HepG2 (cell line): ENCODE results near the gene ANKLE1. TPM values are rescaled to one million over a fixed set of nuclear protein-coding genes. Genes with fewer than 3 reads are reported as not detected.

Source experiments
- ASH2L ChIP-seq: fragments of 300-600, 200-600 bp; sonication (generic); IDR thresholded peaks from 2 replicates; pipeline ENCODE4 v1.7.0; 2017; ENCODE audit warnings: low read depth, mild to moderate bottlenecking, moderate library complexity, mixed read lengths, low read length; ENCODE audit not compliant: insufficient read length
- BORCS8-MEF2B ChIP-seq: sonication (generic); formaldehyde crosslinking; IDR thresholded peaks from 2 replicates; pipeline ENCODE4 v1.8.0; 2022; ENCODE audit warnings: mild to moderate bottlenecking, missing genetic modification reagents
- CENPT ChIP-seq: sonication (generic); formaldehyde crosslinking; IDR thresholded peaks from 2 replicates; pipeline ENCODE4 v1.8.0; 2022; ENCODE audit warnings: low read depth, mild to moderate bottlenecking, moderate library complexity, missing genetic modification reagents
- CHD4 ChIP-seq: fragments of 200-600 bp; sonication (generic); IDR thresholded peaks from 2 replicates; pipeline ENCODE4 v1.7.0; 2017; ENCODE audit warnings: mild to moderate bottlenecking, low read length, borderline replicate concordance
- ELF4 ChIP-seq: sonication (generic); formaldehyde crosslinking; IDR thresholded peaks from 2 replicates; pipeline ENCODE4 v1.5.0; 2020; ENCODE audit warnings: missing genetic modification reagents, mild to moderate bottlenecking, moderate library complexity, borderline replicate concordance
- GATAD1 ChIP-seq: IDR thresholded peaks from 2 replicates; pipeline ENCODE4 v1.6.1; 2016; ENCODE audit warnings: missing genetic modification reagents, missing compliant biosample characterization
- HDAC1 ChIP-seq: sonication (generic); formaldehyde crosslinking; IDR thresholded peaks from 2 replicates; pipeline ENCODE4 v1.5.1; 2020; ENCODE audit warnings: mild to moderate bottlenecking, missing genetic modification reagents
- HOXA5 ChIP-seq: sonication (generic); formaldehyde crosslinking; IDR thresholded peaks from 2 replicates; pipeline ENCODE4 v1.4.0; 2020; ENCODE audit warnings: missing genetic modification reagents
- KDM4B ChIP-seq: sonication (generic); formaldehyde crosslinking; IDR thresholded peaks from 2 replicates; pipeline ENCODE4 v1.4.0; 2020; ENCODE audit warnings: missing genetic modification reagents
- KDM5B ChIP-seq: sonication (generic); formaldehyde crosslinking; IDR thresholded peaks from 2 replicates; pipeline ENCODE4 v1.4.0; 2020; ENCODE audit warnings: missing genetic modification reagents, mild to moderate bottlenecking, borderline replicate concordance
- MED13 ChIP-seq: sonication (generic); formaldehyde crosslinking; IDR thresholded peaks from 2 replicates; pipeline ENCODE4 v1.5.0; 2020; ENCODE audit warnings: missing genetic modification reagents
- MED8 ChIP-seq: sonication (generic); formaldehyde crosslinking; IDR thresholded peaks from 2 replicates; pipeline ENCODE4 v1.8.1; 2023; ENCODE audit warnings: mild to moderate bottlenecking, missing genetic modification reagents; ENCODE audit not compliant: insufficient replicate concordance
- NFKB2 ChIP-seq: sonication (generic); formaldehyde crosslinking; IDR thresholded peaks from 2 replicates; pipeline ENCODE4 v1.4.0; 2020; ENCODE audit warnings: missing genetic modification reagents, borderline replicate concordance
- PCBP1 ChIP-seq: fragments of 200-400 bp; formaldehyde crosslinking; IDR thresholded peaks from 2 replicates; pipeline ENCODE4 v1.6.1; 2017; ENCODE audit warnings: mild to moderate bottlenecking, low read depth, low read length, borderline replicate concordance
- SIX1 ChIP-seq: sonication (generic); formaldehyde crosslinking; IDR thresholded peaks from 2 replicates; pipeline ENCODE4 v1.4.0; 2020; ENCODE audit warnings: missing genetic modification reagents, borderline replicate concordance
- SPEN ChIP-seq: sonication (generic); formaldehyde crosslinking; IDR thresholded peaks from 2 replicates; pipeline ENCODE4 v1.5.1; 2020; ENCODE audit warnings: low read depth, mild to moderate bottlenecking, missing genetic modification reagents
- SRF ChIP-seq: IDR thresholded peaks from 2 replicates; pipeline ENCODE4 v1.6.1; 2011; ENCODE audit warnings: mild to moderate bottlenecking, low read depth, low read length, moderate library complexity
- SSRP1 ChIP-seq: IDR thresholded peaks from 2 replicates; pipeline ENCODE4 v1.6.1; 2016; ENCODE audit warnings: control low read depth
- TMF1 ChIP-seq: sonication (generic); formaldehyde crosslinking; IDR thresholded peaks from 2 replicates; pipeline ENCODE4 v1.8.1; 2022; ENCODE audit warnings: low read depth, missing genetic modification reagents
- XRCC5 ChIP-seq: fragments of 200-400 bp; formaldehyde crosslinking; optimal IDR thresholded peaks from 2 replicates; pipeline ENCODE3; 2017; ENCODE audit warnings: mild to moderate bottlenecking, low read length
- YEATS2 ChIP-seq: sonication (generic); formaldehyde crosslinking; IDR thresholded peaks from 2 replicates; pipeline ENCODE4 v1.4.0; 2020; ENCODE audit warnings: missing genetic modification reagents, borderline replicate concordance
- ZFP1 ChIP-seq: IDR thresholded peaks from 2 replicates; pipeline ENCODE4 v1.6.1; 2016
- ZMYM4 ChIP-seq: sonication (generic); formaldehyde crosslinking; IDR thresholded peaks from 2 replicates; pipeline ENCODE4 v1.8.1; 2023; ENCODE audit warnings: mild to moderate bottlenecking, missing genetic modification reagents
- ZNF552 ChIP-seq: sonication (generic); formaldehyde crosslinking; IDR thresholded peaks from 2 replicates; pipeline ENCODE4 v1.9.0; 2022; ENCODE audit warnings: missing genetic modification reagents, mild to moderate bottlenecking, borderline replicate concordance
- ZNF563 ChIP-seq: sonication (generic); formaldehyde crosslinking; IDR thresholded peaks from 2 replicates; pipeline ENCODE4 v1.8.0; 2022; ENCODE audit warnings: mild to moderate bottlenecking, moderate library complexity, missing genetic modification reagents
- ZNF570 ChIP-seq: sonication (generic); formaldehyde crosslinking; IDR thresholded peaks from 2 replicates; pipeline ENCODE4 v1.4.0; 2020; ENCODE audit warnings: mild to moderate bottlenecking, missing genetic modification reagents, borderline replicate concordance
- ZNF619 ChIP-seq: sonication (generic); formaldehyde crosslinking; IDR thresholded peaks from 2 replicates; pipeline ENCODE4 v1.4.0; 2020; ENCODE audit warnings: mild to moderate bottlenecking, missing genetic modification reagents
- ZNF629 ChIP-seq: sonication (generic); formaldehyde crosslinking; conservative IDR thresholded peaks from 2 replicates; pipeline ENCODE4 v1.5.0; 2020; ENCODE audit warnings: missing genetic modification reagents
- ZNF709 ChIP-seq: sonication (generic); formaldehyde crosslinking; IDR thresholded peaks from 2 replicates; pipeline ENCODE4 v1.5.0; 2020; ENCODE audit warnings: mild to moderate bottlenecking, missing genetic modification reagents
- ZNF781 ChIP-seq: sonication (generic); formaldehyde crosslinking; IDR thresholded peaks from 2 replicates; pipeline ENCODE4 v1.5.1; 2020; ENCODE audit warnings: borderline replicate concordance, mild to moderate bottlenecking, missing genetic modification reagents; ENCODE audit errors: not compliant biosample characterization
- polyA plus RNA-seq, 8 experiments: library from polyadenylated mRNA; depleted of rRNA in 3 of 8; stranded (reverse) in 7 of 8; unstranded in 1 of 8; fragments of >200 nt; fragmentation: Illumina TruSeq in 4 of 8; extraction: Trizol in 4 of 8; gene quantifications; 2 replicates each; pipeline versions ENCODE4 v1.2.1 to v1.2.3, GENCODE V29; 2011 to 2016; ENCODE audit warnings: low read depth in 4 of 8, missing spikeins in 1 of 8, mixed read lengths in 1 of 8; ENCODE audit not compliant: insufficient read depth in 1 of 8
- total RNA-seq, 5 experiments: library from RNA; depleted of rRNA; stranded (reverse); fragments of >200 nt; fragmentation: Illumina TruSeq; extraction: Trizol; gene quantifications; 2 replicates each; pipeline ENCODE4 v1.2.3, GENCODE V29; 2016; ENCODE audit warnings: low read depth in 1 of 5
- TF ChIP-seq, protein P1 (sequence below): sonication (generic); formaldehyde crosslinking; IDR thresholded peaks from 2 replicates; pipeline ENCODE4 v1.4.0; 2020; ENCODE audit warnings: mild to moderate bottlenecking, low read depth, missing genetic modification reagents
- TF ChIP-seq, protein P2 (sequence below): sonication (generic); formaldehyde crosslinking; IDR thresholded peaks from 2 replicates; pipeline ENCODE4 v1.8.1; 2023; ENCODE audit warnings: missing genetic modification reagents, mild to moderate bottlenecking, borderline replicate concordance

Gene ANKLE1
- total and polyA plus RNA-seq, 2 of the 13 experiments (the other 11 are each of a cell fraction or from before 2014, with no cell fraction given): 0.69 to 1.5 TPM

DNA sequence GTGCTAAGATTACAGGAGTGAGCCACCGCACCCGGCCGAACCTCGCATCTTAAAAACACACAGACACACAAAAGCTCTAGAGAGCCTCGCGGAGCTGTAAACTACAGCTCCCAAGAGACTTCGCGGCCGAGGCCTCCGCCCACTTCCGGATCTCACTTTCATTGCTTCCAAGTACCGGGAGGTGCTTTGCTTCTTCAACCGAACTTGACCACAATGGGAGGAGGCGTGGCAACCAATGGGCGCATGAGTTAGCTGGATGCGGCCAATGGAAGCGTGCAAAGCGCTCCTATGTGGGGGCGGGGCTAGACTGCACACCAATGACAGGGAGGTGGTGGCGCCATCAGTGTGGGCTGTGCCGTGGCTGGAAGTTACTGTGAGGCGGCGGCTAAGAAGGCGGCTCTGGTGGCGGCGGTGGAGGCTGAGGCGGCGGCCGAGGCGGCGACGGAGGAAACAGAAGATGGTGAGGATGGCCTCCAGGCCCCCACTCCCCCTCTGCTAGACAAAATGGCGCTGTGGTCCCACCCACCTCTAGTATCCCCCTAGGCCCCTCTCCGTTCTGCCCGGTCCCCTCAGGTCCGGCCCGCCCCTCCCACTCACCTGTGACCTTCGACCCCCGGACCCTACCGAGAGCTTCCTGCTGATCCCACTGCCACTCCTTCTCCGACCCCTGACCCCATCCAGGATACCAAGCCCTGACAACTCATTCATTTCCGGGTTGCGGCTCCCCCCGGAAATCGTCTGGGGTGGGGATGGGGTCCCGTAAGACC is 27.7 kb downstream of the ANKLE1 start, which contains the start of gene DDA1 (continued):
- peak; percentile 40; the same call in 1 of the 2 replicates for TF ChIP-seq ELF4
- TF ChIP-seq XRCC5: peak; percentile 65
- TF ChIP-seq HDAC1 (CRISPR knock-in tag): 0 out of 2 replicates have a peak, but pooled peaks have one; percentile 2
- 0 out of 2 replicates have a peak, but pooled peaks have one; percentile 79 for TF ChIP-seq ZNF570
- peak; percentile 52 for TF ChIP-seq ZMYM4 (CRISPR knock-in tag)
- TF ChIP-seq SPEN (CRISPR knock-in tag): peak; percentile 60
- TF ChIP-seq SIX1 (CRISPR knock-in tag): no peak
- 0 out of 2 replicates have a peak, but pooled peaks have one; percentile 72 for TF ChIP-seq MED13
- TF ChIP-seq HOXA5 (CRISPR knock-in tag): peak; percentile 61; the same call in 1 of the 2 replicates
- TF ChIP-seq NFKB2 (CRISPR knock-in tag): 0 out of 2 replicates have a peak, but pooled peaks have one; percentile 29
- peak; percentile 83 for TF ChIP-seq YEATS2 (CRISPR knock-in tag)
- peak; percentile 76; the same call in 1 of the 2 replicates for TF ChIP-seq ZNF709 (CRISPR knock-in tag)
- TF ChIP-seq, protein P1, sequence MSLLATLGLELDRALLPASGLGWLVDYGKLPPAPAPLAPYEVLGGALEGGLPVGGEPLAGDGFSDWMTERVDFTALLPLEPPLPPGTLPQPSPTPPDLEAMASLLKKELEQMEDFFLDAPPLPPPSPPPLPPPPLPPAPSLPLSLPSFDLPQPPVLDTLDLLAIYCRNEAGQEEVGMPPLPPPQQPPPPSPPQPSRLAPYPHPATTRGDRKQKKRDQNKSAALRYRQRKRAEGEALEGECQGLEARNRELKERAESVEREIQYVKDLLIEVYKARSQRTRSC: no peak
- TF ChIP-seq ZNF781 (CRISPR knock-in tag): peak; percentile 65
- peak; percentile 92 for TF ChIP-seq ZNF563 (CRISPR knock-in tag)
- no peak for TF ChIP-seq MED8 (CRISPR knock-in tag)
- peak; percentile 88 for TF ChIP-seq GATAD1 (CRISPR knock-in tag)
- TF ChIP-seq ASH2L: peak; percentile 81
- 0 out of 2 replicates have a peak, but pooled peaks have one; percentile 64 for TF ChIP-seq TMF1 (CRISPR knock-in tag)
- TF ChIP-seq PCBP1: peak; percentile 89; the same call in 1 of the 2 replicates
- TF ChIP-seq ZNF629 (CRISPR knock-in tag): no peak
- TF ChIP-seq KDM4B (CRISPR knock-in tag): no peak
- no peak for TF ChIP-seq CHD4
- TF ChIP-seq BORCS8-MEF2B (CRISPR knock-in tag): peak; percentile 33; the same call in 1 of the 2 replicates
- TF ChIP-seq ZNF619 (CRISPR knock-in tag): no peak
- TF ChIP-seq SRF: no peak
- TF ChIP-seq, protein P2, sequence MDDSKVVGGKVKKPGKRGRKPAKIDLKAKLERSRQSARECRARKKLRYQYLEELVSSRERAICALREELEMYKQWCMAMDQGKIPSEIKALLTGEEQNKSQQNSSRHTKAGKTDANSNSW: no peak
- no peak for TF ChIP-seq CENPT (CRISPR knock-in tag)
- TF ChIP-seq KDM5B (CRISPR knock-in tag): peak; percentile 73
- no peak for TF ChIP-seq ZFP1 (CRISPR knock-in tag)
- TF ChIP-seq ZNF552: no peak
- TF ChIP-seq SSRP1 (CRISPR knock-in tag): no peak
